Bladder microvascular endothelial cell (primary cell): Measurements from ENCODE around the gene PPP2R2C. TPM values are rescaled to one million over a fixed set of nuclear protein-coding genes. Genes with fewer than 3 reads are reported as not detected.

ENCODE experiments used
- total RNA-seq: library from RNA; depleted of rRNA; stranded (reverse); fragments of >200 nt; gene quantifications from 2 replicates; pipeline ENCODE4 v1.2.3, GENCODE V29; 2014

The PPP2R2C gene
- total RNA-seq, result 0.16 and 0.38 TPM in 2 replicates

GRCh38 chr4:6472387-6473263 lies at the start of gene PPP2R2C:
Gene PPP2R2C, minus strand, starts transcription at chr4:6472614. Its CDS starts 385 bp downstream, at chr4:6472229.

Other genes with a start within 250 kb of the PPP2R2C start
- gene WFS1, start 202.8 kb downstream of the PPP2R2C start, total RNA-seq, result 26.6 and 109 TPM in 2 replicates
- 7.9 and 20.9 TPM in 2 replicates for gene MAN2B2, start 102.6 kb upstream of the PPP2R2C start, total RNA-seq
- 81.6 and 178 TPM in 2 replicates for gene MRFAP1, start 168.1 kb upstream of the PPP2R2C start, total RNA-seq
- gene S100P, start 221.3 kb upstream of the PPP2R2C start, total RNA-seq, result 0.06 and 0.16 TPM in 2 replicates
- 30.1 and 59.9 TPM in 2 replicates for gene MRFAP1L1, start 237.3 kb upstream of the PPP2R2C start, total RNA-seq
- gene BLOC1S4, start 243.6 kb upstream of the PPP2R2C start, total RNA-seq, result 7.6 and 9.4 TPM in 2 replicates